ENCODE measurements around the gene GPR135. TPM values are rescaled to one million over a fixed set of nuclear protein-coding genes. Genes with fewer than 3 reads are reported as not detected.

Gene GPR135
- total RNA-seq, 1 experiment from 2014 or later: 3.9 TPM

DNA sequence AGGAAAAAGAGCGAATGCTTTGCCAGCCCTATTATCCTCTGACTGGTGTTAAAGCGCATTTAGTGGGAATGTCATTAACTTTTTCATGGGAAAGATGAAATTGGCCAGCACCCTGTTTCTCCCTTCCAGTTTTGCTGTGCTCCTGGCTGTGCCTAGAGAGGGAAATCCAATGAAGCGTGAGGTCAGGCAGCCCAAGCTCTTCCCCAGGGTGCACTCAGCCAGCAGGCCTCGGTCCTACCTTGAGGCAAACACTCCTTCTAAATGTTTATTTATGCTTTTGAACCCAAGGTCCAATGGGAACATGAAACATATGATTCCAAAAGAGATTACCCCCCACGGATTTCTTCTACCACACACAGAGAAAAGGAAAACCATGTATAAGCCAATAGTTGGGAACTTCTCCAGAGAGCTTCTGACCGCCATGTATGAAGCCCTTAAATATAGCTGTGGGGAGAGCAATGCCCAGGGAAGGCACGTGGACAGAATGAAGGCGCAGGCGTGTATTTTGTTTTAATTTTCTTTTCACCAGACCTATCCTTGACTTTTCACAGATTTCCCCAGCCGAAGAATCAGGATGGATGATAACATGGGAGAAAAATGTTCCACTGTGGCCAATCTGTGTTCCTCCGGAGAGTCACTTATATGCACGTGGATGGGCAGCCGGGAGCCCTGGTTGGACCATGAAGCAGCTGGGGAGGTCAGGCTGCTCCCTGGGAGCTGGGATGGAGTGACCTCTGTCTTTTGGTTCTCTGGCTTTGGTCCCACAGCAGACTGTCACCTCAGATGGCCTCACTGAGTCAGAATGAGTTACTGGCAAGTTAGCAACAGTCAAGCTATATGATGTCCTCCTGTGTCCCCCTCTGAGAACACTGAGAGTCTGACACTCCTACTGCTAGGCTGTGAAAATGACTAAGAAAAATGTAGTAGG lies 37.3 kb downstream of the GPR135 start:
- no peaks in the 10 kb centered on the region for H4K20me1 ChIP-seq (ENCODE audit: insufficient read depth)
- intact Hi-C loops (cut with micrococcal nuclease): no loop called here
- ATAC-seq (peak; percentile 32; the same call in 1 of the 2 replicates), DNase-seq (ENCODE audit: low read depth, low spot score) (no peak)
- ChIA-PET CTCF (interaction anchor here (1.0 kb wide), 1 partner anchor 297 kb away, joined by 4 read pairs; no protein-coding TSS in a partner anchor), POLR2A (no interaction called here), RAD21 (ENCODE audit: low non-redundant PET in 1 of 2, low total read pairs in 2 of 2, uncharacterized antibody in 2 of 2, unreplicated experiment in 2 of 2) (no interaction called here)
- H3K36me3 ChIP-seq (ENCODE audit: control insufficient read depth in 1 of 2, insufficient read depth in 2 of 2, low read length in 2 of 2): no peaks in the 10 kb centered on the region
- peaks cover 4 to 9% of the 10 kb centered on the region in 2 experiments; a peak in 3 of 4 replicates for H3K4me1 ChIP-seq (ENCODE audit: control insufficient read depth in 1 of 2, insufficient read depth in 2 of 2, low read length in 2 of 2)
- peak overlapping the region; percentile 22; the same call in 1 of the 2 replicates for H3K4me2 ChIP-seq (ENCODE audit: low read length)
- TF ChIP-seq ZFX (IDR thresholded peaks at IDR 0.05) (no peak), EZH2phosphoT487 (IDR thresholded peaks at IDR 0.05; ENCODE audit: borderline replicate concordance) (no peak), RAD21 (IDR thresholded peaks at IDR 0.05; ENCODE audit: low read depth) (no peak), POLR2A (IDR thresholded peaks at IDR 0.05; ENCODE audit: borderline replicate concordance, extremely low read depth, insufficient read depth, insufficient read length) (no peak), ELF1 (IDR thresholded peaks at IDR 0.05; ENCODE audit: borderline replicate concordance, low read depth) (no peak), CEBPB (IDR thresholded peaks at IDR 0.05; ENCODE audit: low read depth) (no peak), JUND (IDR thresholded peaks at IDR 0.05) (no peak), TCF7L2 (IDR thresholded peaks at IDR 0.05; ENCODE audit: borderline replicate concordance, extremely low read depth, insufficient read depth, insufficient read length) (no peak), POLR2AphosphoS5 (IDR thresholded peaks at IDR 0.05; ENCODE audit: low read depth, low read length) (no peak), EGR1 (IDR thresholded peaks at IDR 0.05; ENCODE audit: low read depth) (no peak), EZH2 (IDR thresholded peaks at IDR 0.05) (no peak), YY1 (IDR thresholded peaks at IDR 0.05; ENCODE audit: extremely low read depth, insufficient replicate concordance, low read depth, low read length) (no peak), SIN3A (IDR thresholded peaks at IDR 0.05; ENCODE audit: low read depth) (no peak), SRF (IDR thresholded peaks at IDR 0.05; ENCODE audit: low read depth) (no peak)
- TF ChIP-seq, protein P1, sequence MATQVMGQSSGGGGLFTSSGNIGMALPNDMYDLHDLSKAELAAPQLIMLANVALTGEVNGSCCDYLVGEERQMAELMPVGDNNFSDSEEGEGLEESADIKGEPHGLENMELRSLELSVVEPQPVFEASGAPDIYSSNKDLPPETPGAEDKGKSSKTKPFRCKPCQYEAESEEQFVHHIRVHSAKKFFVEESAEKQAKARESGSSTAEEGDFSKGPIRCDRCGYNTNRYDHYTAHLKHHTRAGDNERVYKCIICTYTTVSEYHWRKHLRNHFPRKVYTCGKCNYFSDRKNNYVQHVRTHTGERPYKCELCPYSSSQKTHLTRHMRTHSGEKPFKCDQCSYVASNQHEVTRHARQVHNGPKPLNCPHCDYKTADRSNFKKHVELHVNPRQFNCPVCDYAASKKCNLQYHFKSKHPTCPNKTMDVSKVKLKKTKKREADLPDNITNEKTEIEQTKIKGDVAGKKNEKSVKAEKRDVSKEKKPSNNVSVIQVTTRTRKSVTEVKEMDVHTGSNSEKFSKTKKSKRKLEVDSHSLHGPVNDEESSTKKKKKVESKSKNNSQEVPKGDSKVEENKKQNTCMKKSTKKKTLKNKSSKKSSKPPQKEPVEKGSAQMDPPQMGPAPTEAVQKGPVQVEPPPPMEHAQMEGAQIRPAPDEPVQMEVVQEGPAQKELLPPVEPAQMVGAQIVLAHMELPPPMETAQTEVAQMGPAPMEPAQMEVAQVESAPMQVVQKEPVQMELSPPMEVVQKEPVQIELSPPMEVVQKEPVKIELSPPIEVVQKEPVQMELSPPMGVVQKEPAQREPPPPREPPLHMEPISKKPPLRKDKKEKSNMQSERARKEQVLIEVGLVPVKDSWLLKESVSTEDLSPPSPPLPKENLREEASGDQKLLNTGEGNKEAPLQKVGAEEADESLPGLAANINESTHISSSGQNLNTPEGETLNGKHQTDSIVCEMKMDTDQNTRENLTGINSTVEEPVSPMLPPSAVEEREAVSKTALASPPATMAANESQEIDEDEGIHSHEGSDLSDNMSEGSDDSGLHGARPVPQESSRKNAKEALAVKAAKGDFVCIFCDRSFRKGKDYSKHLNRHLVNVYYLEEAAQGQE (IDR thresholded peaks at IDR 0.05; ENCODE audit: low read depth): no peak
- TF ChIP-seq, protein P2, sequence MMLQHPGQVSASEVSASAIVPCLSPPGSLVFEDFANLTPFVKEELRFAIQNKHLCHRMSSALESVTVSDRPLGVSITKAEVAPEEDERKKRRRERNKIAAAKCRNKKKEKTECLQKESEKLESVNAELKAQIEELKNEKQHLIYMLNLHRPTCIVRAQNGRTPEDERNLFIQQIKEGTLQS (IDR thresholded peaks at IDR 0.05): no peak
- TF ChIP-seq, protein P3, sequence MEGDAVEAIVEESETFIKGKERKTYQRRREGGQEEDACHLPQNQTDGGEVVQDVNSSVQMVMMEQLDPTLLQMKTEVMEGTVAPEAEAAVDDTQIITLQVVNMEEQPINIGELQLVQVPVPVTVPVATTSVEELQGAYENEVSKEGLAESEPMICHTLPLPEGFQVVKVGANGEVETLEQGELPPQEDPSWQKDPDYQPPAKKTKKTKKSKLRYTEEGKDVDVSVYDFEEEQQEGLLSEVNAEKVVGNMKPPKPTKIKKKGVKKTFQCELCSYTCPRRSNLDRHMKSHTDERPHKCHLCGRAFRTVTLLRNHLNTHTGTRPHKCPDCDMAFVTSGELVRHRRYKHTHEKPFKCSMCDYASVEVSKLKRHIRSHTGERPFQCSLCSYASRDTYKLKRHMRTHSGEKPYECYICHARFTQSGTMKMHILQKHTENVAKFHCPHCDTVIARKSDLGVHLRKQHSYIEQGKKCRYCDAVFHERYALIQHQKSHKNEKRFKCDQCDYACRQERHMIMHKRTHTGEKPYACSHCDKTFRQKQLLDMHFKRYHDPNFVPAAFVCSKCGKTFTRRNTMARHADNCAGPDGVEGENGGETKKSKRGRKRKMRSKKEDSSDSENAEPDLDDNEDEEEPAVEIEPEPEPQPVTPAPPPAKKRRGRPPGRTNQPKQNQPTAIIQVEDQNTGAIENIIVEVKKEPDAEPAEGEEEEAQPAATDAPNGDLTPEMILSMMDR (IDR thresholded peaks at IDR 0.05 in 2 of 3, conservative IDR thresholded peaks at IDR 0.05 in 1 of 3; ENCODE audit: borderline replicate concordance in 1 of 3, insufficient read depth in 1 of 3, low read depth in 2 of 3, low read length in 2 of 3): no peak
- TF ChIP-seq, protein P4, sequence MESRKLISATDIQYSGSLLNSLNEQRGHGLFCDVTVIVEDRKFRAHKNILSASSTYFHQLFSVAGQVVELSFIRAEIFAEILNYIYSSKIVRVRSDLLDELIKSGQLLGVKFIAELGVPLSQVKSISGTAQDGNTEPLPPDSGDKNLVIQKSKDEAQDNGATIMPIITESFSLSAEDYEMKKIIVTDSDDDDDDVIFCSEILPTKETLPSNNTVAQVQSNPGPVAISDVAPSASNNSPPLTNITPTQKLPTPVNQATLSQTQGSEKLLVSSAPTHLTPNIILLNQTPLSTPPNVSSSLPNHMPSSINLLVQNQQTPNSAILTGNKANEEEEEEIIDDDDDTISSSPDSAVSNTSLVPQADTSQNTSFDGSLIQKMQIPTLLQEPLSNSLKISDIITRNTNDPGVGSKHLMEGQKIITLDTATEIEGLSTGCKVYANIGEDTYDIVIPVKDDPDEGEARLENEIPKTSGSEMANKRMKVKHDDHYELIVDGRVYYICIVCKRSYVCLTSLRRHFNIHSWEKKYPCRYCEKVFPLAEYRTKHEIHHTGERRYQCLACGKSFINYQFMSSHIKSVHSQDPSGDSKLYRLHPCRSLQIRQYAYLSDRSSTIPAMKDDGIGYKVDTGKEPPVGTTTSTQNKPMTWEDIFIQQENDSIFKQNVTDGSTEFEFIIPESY (IDR thresholded peaks at IDR 0.05; ENCODE audit: extremely low read depth, insufficient replicate concordance, low read length): no peak
- H3K27me3 ChIP-seq (ENCODE audit: insufficient read depth, low read length): no peaks in the 10 kb centered on the region
- H3K9me2 ChIP-seq (ENCODE audit: insufficient read depth): no peaks in the 10 kb centered on the region
- no peak overlapping the region for H3K4me3 ChIP-seq (replicated peaks in 1 of 2; ENCODE audit: low read depth in 1 of 2, low read length in 2 of 2)
- BruUV-seq (replicated peaks): no TSS peak
- H3K9ac ChIP-seq (ENCODE audit: low read length): no peak overlapping the region
- H3K9me3 ChIP-seq (ENCODE audit: control insufficient read depth in 1 of 2, insufficient read depth in 1 of 2, low read depth in 1 of 2, low read length in 2 of 2): no peaks in the 10 kb centered on the region
- no peak overlapping the region for H2AFZ ChIP-seq (ENCODE audit: low read depth, low read length, poor library complexity, severe bottlenecking)
- H3K27ac ChIP-seq (ENCODE audit: low read depth, low read length): no peak overlapping the region
- H3K79me2 ChIP-seq (ENCODE audit: insufficient read depth, low read length): no peaks in the 10 kb centered on the region
